Natural killer cell (primary cell): Measurements from ENCODE around the gene PNPLA1. TPM values are rescaled to one million over a fixed set of nuclear protein-coding genes. Genes with fewer than 3 reads are reported as not detected.

ENCODE experiments used
- ATAC-seq, 3 donors: fragments of 150-1000 bp in 2 of 3; fragments of 200-7000 bp in 1 of 3; cut with Tn5 transposase; 1 replicate in 1 of 3; 2 replicates in 2 of 3; pipeline ENCODE4 v1.10.0; 2021; ENCODE audit warnings: mild to moderate bottlenecking in 2 of 3, moderate library complexity in 2 of 3
- DNase-seq, 2 donors: peaks; one replicate each; pipeline versions ENCODE4 v3.0.0 to v3.0.0-alpha.2; 2013 to 2021; ENCODE audit warnings: mixed read lengths in 1 of 2
- H3K27ac ChIP-seq: one replicate; pipeline ENCODE4 v1.5.1; 2013; ENCODE audit warnings: mild to moderate bottlenecking, low read length
- H3K27me3 ChIP-seq: one replicate; pipeline ENCODE4 v1.6.1; 2013; ENCODE audit warnings: low read length; ENCODE audit not compliant: control insufficient read depth, insufficient read depth
- H3K36me3 ChIP-seq: one replicate; pipeline ENCODE4 v1.6.1; 2013; ENCODE audit warnings: low read length; ENCODE audit not compliant: control insufficient read depth, insufficient read depth
- H3K4me1 ChIP-seq: one replicate; pipeline ENCODE4 v1.6.1; 2013; ENCODE audit warnings: low read length; ENCODE audit not compliant: control insufficient read depth, insufficient read depth
- H3K4me3 ChIP-seq: one replicate; pipeline ENCODE4 v1.5.1; 2013; ENCODE audit warnings: low read length
- H3K9me3 ChIP-seq: one replicate; pipeline ENCODE4 v1.6.1; 2013; ENCODE audit warnings: low read length; ENCODE audit not compliant: control insufficient read depth, insufficient read depth
- H3K27ac Mint-ChIP-seq, 2 donors: one replicate each; pipeline ENCODE4 v1.8.0; 2022; ENCODE audit warnings: mild to moderate bottlenecking in 2 of 2, mixed read lengths in 2 of 2, moderate library complexity in 1 of 2
- H3K27me3 Mint-ChIP-seq, 2 donors: one replicate each; pipeline ENCODE4 v1.8.0; 2022; ENCODE audit warnings: low read depth in 2 of 2, mixed read lengths in 2 of 2
- H3K36me3 Mint-ChIP-seq: one replicate; pipeline ENCODE4 v1.8.0; 2022; ENCODE audit warnings: mixed read lengths
- H3K4me1 Mint-ChIP-seq, 2 donors: one replicate each; pipeline ENCODE4 v1.8.0; 2022; ENCODE audit warnings: mixed read lengths in 2 of 2
- H3K4me3 Mint-ChIP-seq: one replicate; pipeline ENCODE4 v1.8.0; 2022; ENCODE audit warnings: mild to moderate bottlenecking, moderate library complexity, mixed read lengths
- H3K9me3 Mint-ChIP-seq, 2 donors: one replicate each; pipeline ENCODE4 v1.8.0; 2022; ENCODE audit warnings: mixed read lengths in 2 of 2
- WGBS: methylation state at CpG from one replicate; pipeline ENCODE4 v1.1.7; 2013; ENCODE audit warnings: missing lambda C conversion rate; ENCODE audit not compliant: insufficient coverage; 5-methylcytosine and 5-hydroxymethylcytosine counted together
- intact Hi-C: fragments of 100-400 bp; cut with micrococcal nuclease; formaldehyde crosslinking; loops from one replicate; pipeline ENCODE4 v1.14.2; 2022
- total RNA-seq, 4 donors: library from RNA; stranded (reverse); fragments of 120-200 nt in 1 of 4; gene quantifications; one replicate each; pipeline versions ENCODE4 v1.2.3 to v1.2.4, GENCODE V29; 2013 to 2022
- TF ChIP-seq, protein P1 (sequence below): fragments of 200-600 bp; IDR thresholded peaks from one replicate; pipeline ENCODE4 v1.8.0; 2022; ENCODE audit warnings: antibody characterized with exemption

The PNPLA1 gene
- total RNA-seq, 3 donors from 2014 or later (not counting 1 experiment from before 2014, with no cell fraction given): 0.14 to 3.5 (median 0.61) TPM

DNA sequence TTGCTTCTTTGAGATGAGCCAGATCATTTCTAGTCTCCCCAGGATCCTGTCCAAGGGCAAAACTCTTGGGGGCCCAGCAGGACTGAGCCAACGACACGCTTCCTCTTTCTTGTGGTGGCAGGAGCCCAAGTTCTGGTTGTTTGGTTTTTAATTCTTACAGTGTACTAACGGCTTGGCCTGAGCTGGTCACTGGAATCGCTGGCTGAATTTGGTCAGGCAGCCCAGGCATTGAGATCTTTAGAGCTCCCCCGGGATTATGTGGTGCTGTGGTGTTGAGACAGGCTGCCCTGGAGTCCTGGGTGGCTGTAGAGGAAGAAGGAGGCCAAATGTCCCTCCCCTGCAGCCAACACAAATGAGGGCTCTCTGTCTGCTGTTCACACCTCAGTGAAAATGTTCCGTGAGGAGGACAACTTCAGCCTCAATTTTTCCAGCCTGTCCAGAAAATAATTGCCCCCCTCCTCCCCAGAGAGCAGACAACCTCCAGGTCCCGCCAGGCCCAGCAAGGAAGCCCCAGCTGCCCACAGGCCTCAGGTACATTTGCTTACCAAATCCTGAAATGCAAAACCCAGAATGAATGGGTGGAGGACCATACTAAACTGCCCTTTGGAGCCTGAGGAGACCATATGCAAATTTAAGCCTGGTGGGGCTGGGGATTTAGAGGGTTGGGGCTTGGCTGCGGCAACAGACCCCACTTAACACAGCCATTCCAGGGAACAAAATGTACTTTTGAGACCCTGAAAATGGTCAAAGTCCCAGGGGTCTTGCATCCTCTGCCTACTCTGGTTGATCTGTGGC lies 43.2 kb downstream of the PNPLA1 start:
- Histone ChIP-seq H3K4me1 (peaks cover 6% of the 10 kb centered on the region), H3K27ac (no peak overlapping the region), H3K36me3 (no peaks in the 10 kb centered on the region), H3K9me3 (no peaks in the 10 kb centered on the region), H3K27me3 (no peaks in the 10 kb centered on the region), H3K4me3 (no peak overlapping the region)
- TF ChIP-seq, protein P1, sequence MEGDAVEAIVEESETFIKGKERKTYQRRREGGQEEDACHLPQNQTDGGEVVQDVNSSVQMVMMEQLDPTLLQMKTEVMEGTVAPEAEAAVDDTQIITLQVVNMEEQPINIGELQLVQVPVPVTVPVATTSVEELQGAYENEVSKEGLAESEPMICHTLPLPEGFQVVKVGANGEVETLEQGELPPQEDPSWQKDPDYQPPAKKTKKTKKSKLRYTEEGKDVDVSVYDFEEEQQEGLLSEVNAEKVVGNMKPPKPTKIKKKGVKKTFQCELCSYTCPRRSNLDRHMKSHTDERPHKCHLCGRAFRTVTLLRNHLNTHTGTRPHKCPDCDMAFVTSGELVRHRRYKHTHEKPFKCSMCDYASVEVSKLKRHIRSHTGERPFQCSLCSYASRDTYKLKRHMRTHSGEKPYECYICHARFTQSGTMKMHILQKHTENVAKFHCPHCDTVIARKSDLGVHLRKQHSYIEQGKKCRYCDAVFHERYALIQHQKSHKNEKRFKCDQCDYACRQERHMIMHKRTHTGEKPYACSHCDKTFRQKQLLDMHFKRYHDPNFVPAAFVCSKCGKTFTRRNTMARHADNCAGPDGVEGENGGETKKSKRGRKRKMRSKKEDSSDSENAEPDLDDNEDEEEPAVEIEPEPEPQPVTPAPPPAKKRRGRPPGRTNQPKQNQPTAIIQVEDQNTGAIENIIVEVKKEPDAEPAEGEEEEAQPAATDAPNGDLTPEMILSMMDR: no peak
- no peak overlapping the region for H3K27ac Mint-ChIP-seq
- no peaks in the 10 kb centered on the region for H3K36me3 Mint-ChIP-seq
- ATAC-seq (no peak), DNase-seq (no peak)
- no peak overlapping the region for H3K4me3 Mint-ChIP-seq
- 37% methylated on average over 7 of the region's 8 CpGs for WGBS
- intact Hi-C loops: no loop called here
- peaks cover 8 to 12% of the 10 kb centered on the region in 2 donors for H3K4me1 Mint-ChIP-seq
- no peaks in the 10 kb centered on the region for H3K9me3 Mint-ChIP-seq
- H3K27me3 Mint-ChIP-seq: peaks cover 9 to 14% of the 10 kb centered on the region in 2 donors

DNA sequence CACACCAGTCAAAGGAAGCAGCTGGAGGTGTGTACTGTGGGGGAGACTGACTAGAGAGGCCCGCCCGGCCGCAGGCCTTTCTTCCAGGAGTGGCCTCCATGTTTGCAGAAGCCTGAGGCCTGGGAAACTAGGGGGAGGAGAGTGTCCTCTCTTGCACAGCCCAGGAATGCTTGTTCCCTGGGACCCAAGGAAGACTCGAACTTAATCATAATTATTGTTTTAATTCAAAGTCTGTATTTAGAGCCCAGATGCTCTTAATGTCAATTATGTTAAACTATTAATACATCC lies 43.7 kb downstream of the PNPLA1 start:
- H3K36me3 ChIP-seq: no peaks in the 10 kb centered on the region
- no peak overlapping the region for H3K27ac ChIP-seq
- no peak overlapping the region for H3K4me3 ChIP-seq
- Mint-ChIP-seq H3K4me3 (no peak overlapping the region), H3K4me1 (peaks cover 8 to 12% of the 10 kb centered on the region in 2 donors), H3K9me3 (no peaks in the 10 kb centered on the region), H3K27me3 (peaks cover 9 to 15% of the 10 kb centered on the region in 2 donors), H3K27ac (no peak overlapping the region), H3K36me3 (no peaks in the 10 kb centered on the region)
- ATAC-seq: no peak
- intact Hi-C loops: no loop called here
- WGBS: 90% methylated on average over 4 of the region's 4 CpGs
- no peak for DNase-seq
- H3K9me3 ChIP-seq: no peaks in the 10 kb centered on the region
- H3K4me1 ChIP-seq: peaks cover 6% of the 10 kb centered on the region
- TF ChIP-seq, protein P1: no peak
- H3K27me3 ChIP-seq: no peaks in the 10 kb centered on the region

DNA sequence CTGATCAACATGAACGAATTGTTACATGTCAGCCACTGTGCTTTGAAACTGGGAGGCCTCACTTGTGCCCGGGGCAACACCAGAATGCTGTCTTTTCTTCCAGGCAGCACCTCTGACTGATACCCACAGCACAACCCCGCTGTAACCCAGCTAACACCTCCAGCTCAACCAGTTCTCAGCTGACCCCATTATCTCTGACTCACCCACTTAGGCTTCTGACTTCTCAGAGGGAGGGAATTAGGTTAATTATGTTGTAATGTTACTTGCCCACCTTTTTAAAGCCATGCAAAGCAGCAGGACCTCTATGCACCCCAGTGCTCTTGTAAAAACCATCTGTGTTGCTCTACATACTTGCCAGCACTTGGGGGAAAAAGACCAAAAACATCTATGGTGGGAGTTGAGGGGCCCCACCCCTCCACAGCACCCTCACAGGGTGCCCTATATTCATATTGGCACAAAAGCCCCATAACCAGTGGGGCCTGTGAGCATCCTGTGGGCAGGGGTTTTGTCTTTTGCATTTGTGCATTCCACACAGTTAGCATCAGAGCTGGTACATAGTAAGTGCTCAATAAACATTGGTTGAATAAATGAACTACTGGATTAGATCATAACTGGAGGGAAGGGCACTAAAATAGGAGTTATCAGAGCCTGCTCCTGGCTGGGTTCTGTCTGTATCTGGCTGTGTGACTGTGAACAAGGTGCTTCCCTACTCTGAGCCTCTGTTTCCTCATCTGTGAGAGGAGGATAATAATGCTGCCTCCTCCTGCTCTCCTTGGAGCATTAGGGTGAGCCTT lies 44.6 kb downstream of the PNPLA1 start:
- Mint-ChIP-seq H3K36me3 (no peaks in the 10 kb centered on the region), H3K9me3 (no peaks in the 10 kb centered on the region), H3K4me3 (no peak overlapping the region), H3K4me1 (peaks cover 8 to 12% of the 10 kb centered on the region in 2 donors), H3K27ac (peak overlapping the region in 1 of 2 donors; percentile 67), H3K27me3 (peaks cover 9 to 15% of the 10 kb centered on the region in 2 donors)
- Histone ChIP-seq H3K27me3 (no peaks in the 10 kb centered on the region), H3K27ac (no peak overlapping the region), H3K4me3 (no peak overlapping the region), H3K36me3 (no peaks in the 10 kb centered on the region), H3K4me1 (peaks cover 6% of the 10 kb centered on the region), H3K9me3 (no peaks in the 10 kb centered on the region)
- intact Hi-C loops: no loop called here
- TF ChIP-seq, protein P1: no peak
- 53% methylated on average over 2 of the region's 3 CpGs for WGBS
- ATAC-seq (peak; percentile 84 to 98 (median 97)), DNase-seq (peak in 1 of 2 donors; percentile 33)
